ENCODE data around the gene ICOS. TPM values are rescaled to one million over a fixed set of nuclear protein-coding genes. Genes with fewer than 3 reads are reported as not detected.
"Not testable (repeated sequence)": the region's sequence is repeated elsewhere in the genome, so short reads cannot be mapped to it uniquely, and the experiment has no call there.

The ICOS gene
- total RNA-seq, 1 experiment from 2014 or later: not detected

GRCh38 chr2:203959265-203959664 is 22.7 kb downstream of the ICOS start:
- Histone ChIP-seq H3K4me2 (no peak overlapping the region), H3K27me3 (ENCODE audit: insufficient read depth, low read depth) (no peaks in the 10 kb centered on the region), H3K9me2 (ENCODE audit: insufficient read depth) (no peaks in the 10 kb centered on the region), H3K9me3 (ENCODE audit: insufficient read depth, low read depth) (no peaks in the 10 kb centered on the region), H3K4me1 (replicated peaks; ENCODE audit: insufficient read depth) (no peaks in the 10 kb centered on the region), H3K27ac (no peak overlapping the region), H3F3A (ENCODE audit: insufficient read depth, low read depth) (no peaks in the 10 kb centered on the region), H2AFZ (no peak overlapping the region), H3K79me2 (ENCODE audit: low read depth) (no peaks in the 10 kb centered on the region), H3K36me3 (ENCODE audit: low read depth) (no peaks in the 10 kb centered on the region), H4K20me1 (ENCODE audit: insufficient read depth) (no peaks in the 10 kb centered on the region), H3K4me3 (no peak overlapping the region)
- BruUV-seq (replicated peaks): no TSS peak
- CTCF ChIA-PET: no interaction called here
- TF ChIP-seq EZH2 (IDR thresholded peaks at IDR 0.05; ENCODE audit: low read depth): no peak
- TF ChIP-seq, protein P1, sequence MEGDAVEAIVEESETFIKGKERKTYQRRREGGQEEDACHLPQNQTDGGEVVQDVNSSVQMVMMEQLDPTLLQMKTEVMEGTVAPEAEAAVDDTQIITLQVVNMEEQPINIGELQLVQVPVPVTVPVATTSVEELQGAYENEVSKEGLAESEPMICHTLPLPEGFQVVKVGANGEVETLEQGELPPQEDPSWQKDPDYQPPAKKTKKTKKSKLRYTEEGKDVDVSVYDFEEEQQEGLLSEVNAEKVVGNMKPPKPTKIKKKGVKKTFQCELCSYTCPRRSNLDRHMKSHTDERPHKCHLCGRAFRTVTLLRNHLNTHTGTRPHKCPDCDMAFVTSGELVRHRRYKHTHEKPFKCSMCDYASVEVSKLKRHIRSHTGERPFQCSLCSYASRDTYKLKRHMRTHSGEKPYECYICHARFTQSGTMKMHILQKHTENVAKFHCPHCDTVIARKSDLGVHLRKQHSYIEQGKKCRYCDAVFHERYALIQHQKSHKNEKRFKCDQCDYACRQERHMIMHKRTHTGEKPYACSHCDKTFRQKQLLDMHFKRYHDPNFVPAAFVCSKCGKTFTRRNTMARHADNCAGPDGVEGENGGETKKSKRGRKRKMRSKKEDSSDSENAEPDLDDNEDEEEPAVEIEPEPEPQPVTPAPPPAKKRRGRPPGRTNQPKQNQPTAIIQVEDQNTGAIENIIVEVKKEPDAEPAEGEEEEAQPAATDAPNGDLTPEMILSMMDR (conservative IDR thresholded peaks at IDR 0.05): no peak
- intact Hi-C loops (cut with micrococcal nuclease; ENCODE audit: unreplicated experiment): no loop called here
- no peak for DNase-seq
- POLR2A ChIA-PET (ENCODE audit: unreplicated experiment): no interaction called here

DNA sequence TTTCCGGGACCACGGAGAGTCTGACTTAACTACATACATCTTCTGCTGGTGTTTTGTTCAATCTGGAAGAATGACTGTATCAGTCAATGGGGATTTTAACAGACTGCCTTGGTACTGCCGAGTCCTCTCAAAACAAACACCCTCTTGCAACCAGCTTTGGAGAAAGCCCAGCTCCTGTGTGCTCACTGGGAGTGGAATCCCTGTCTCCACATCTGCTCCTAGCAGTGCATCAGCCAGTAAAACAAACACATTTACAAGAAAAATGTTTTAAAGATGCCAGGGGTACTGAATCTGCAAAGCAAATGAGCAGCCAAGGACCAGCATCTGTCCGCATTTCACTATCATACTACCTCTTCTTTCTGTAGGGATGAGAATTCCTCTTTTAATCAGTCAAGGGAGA is 23.1 kb downstream of the ICOS start:
- H3K4me1 ChIP-seq (replicated peaks; ENCODE audit: insufficient read depth): no peaks in the 10 kb centered on the region
- no peaks in the 10 kb centered on the region for H3K36me3 ChIP-seq (ENCODE audit: low read depth)
- TF ChIP-seq, protein P1 (conservative IDR thresholded peaks at IDR 0.05): no peak
- no peak for TF ChIP-seq EZH2 (IDR thresholded peaks at IDR 0.05; ENCODE audit: low read depth)
- CTCF ChIA-PET: no interaction called here
- no peaks in the 10 kb centered on the region for H3F3A ChIP-seq (ENCODE audit: insufficient read depth, low read depth)
- no peaks in the 10 kb centered on the region for H3K79me2 ChIP-seq (ENCODE audit: low read depth)
- DNase-seq: no peak
- H3K4me3 ChIP-seq: no peak overlapping the region
- no TSS peak for BruUV-seq (replicated peaks)
- H3K4me2 ChIP-seq: no peak overlapping the region
- H2AFZ ChIP-seq: no peak overlapping the region
- POLR2A ChIA-PET (ENCODE audit: unreplicated experiment): no interaction called here
- H3K27ac ChIP-seq: no peak overlapping the region
- H3K27me3 ChIP-seq (ENCODE audit: insufficient read depth, low read depth): no peaks in the 10 kb centered on the region
- intact Hi-C loops (cut with micrococcal nuclease; ENCODE audit: unreplicated experiment): no loop called here
- H4K20me1 ChIP-seq (ENCODE audit: insufficient read depth): no peaks in the 10 kb centered on the region
- no peaks in the 10 kb centered on the region for H3K9me3 ChIP-seq (ENCODE audit: insufficient read depth, low read depth)
- H3K9me2 ChIP-seq (ENCODE audit: insufficient read depth): no peaks in the 10 kb centered on the region

GRCh38 chr2:203960811-203961210 is 24.2 kb downstream of the ICOS start:
- CTCF ChIA-PET: no interaction called here
- no peak for DNase-seq

GRCh38 chr2:203965190-203965589 is 28.6 kb downstream of the ICOS start:
- H3K4me1 ChIP-seq (replicated peaks; ENCODE audit: insufficient read depth); H3K4me2 ChIP-seq; H3K79me2 ChIP-seq (ENCODE audit: low read depth); H3K27me3 ChIP-seq (ENCODE audit: insufficient read depth, low read depth); H2AFZ ChIP-seq; H3K27ac ChIP-seq; H3F3A ChIP-seq (ENCODE audit: insufficient read depth, low read depth); H3K36me3 ChIP-seq (ENCODE audit: low read depth); H4K20me1 ChIP-seq (ENCODE audit: insufficient read depth); DNase-seq; POLR2A ChIA-PET (ENCODE audit: unreplicated experiment); H3K9me2 ChIP-seq (ENCODE audit: insufficient read depth); intact Hi-C loops (cut with micrococcal nuclease; ENCODE audit: unreplicated experiment); BruUV-seq (replicated peaks); H3K9me3 ChIP-seq (ENCODE audit: insufficient read depth, low read depth); H3K4me3 ChIP-seq; CTCF ChIA-PET: not testable (repeated sequence)

More at GRCh38 chr2:203960811-203961210, 24.2 kb downstream of the ICOS start:
- Histone ChIP-seq H2AFZ (no peak overlapping the region), H3K79me2 (ENCODE audit: low read depth) (no peaks in the 10 kb centered on the region), H3K9me3 (ENCODE audit: insufficient read depth, low read depth) (no peaks in the 10 kb centered on the region), H3K4me2 (no peak overlapping the region), H3K36me3 (ENCODE audit: low read depth) (no peaks in the 10 kb centered on the region), H3K4me3 (no peak overlapping the region), H3K4me1 (replicated peaks; ENCODE audit: insufficient read depth) (no peaks in the 10 kb centered on the region), H4K20me1 (ENCODE audit: insufficient read depth) (no peaks in the 10 kb centered on the region), H3K9me2 (ENCODE audit: insufficient read depth) (no peaks in the 10 kb centered on the region), H3F3A (ENCODE audit: insufficient read depth, low read depth) (no peaks in the 10 kb centered on the region), H3K27me3 (ENCODE audit: insufficient read depth, low read depth) (no peaks in the 10 kb centered on the region), H3K27ac (no peak overlapping the region)
- TF ChIP-seq, protein P1 (conservative IDR thresholded peaks at IDR 0.05): no peak
- POLR2A ChIA-PET (ENCODE audit: unreplicated experiment): no interaction called here
- BruUV-seq (replicated peaks): no TSS peak
- intact Hi-C loops (cut with micrococcal nuclease; ENCODE audit: unreplicated experiment): no loop called here

Data from PC-9 (cell line).